SK-N-SH treated with all-trans-retinoic acid at 6 μM for 48 hours (cell line): ENCODE data around the gene SLC12A7.

Experiments used
- ATAC-seq: fragments of 200-7000 bp; cut with Tn5 transposase; 3 replicates; pipeline ENCODE4 v1.9.1; 2020; ENCODE audit warnings: mild to moderate bottlenecking, moderate library complexity
- ARNTL ChIP-seq: fragments of 450-650 bp; formaldehyde crosslinking; IDR thresholded peaks from 2 replicates; pipeline ENCODE4 v1.5.0; 2020; ENCODE audit warnings: low read depth, mild to moderate bottlenecking, moderate library complexity, borderline replicate concordance
- BACH2 ChIP-seq: fragments of 250-450 bp; sonication (Bioruptor Pico); IDR thresholded peaks from 2 replicates; pipeline ENCODE4 v1.9.0; 2021; ENCODE audit warnings: mild to moderate bottlenecking, borderline replicate concordance
- CSDC2 ChIP-seq: fragments of 250-450 bp; sonication (Bioruptor Pico); IDR thresholded peaks from 2 replicates; pipeline ENCODE4 v1.5.0; 2020; ENCODE audit warnings: mild to moderate bottlenecking, moderate library complexity
- CSRNP3 ChIP-seq: fragments of 250-450 bp; sonication (Bioruptor Pico); IDR thresholded peaks from 2 replicates; pipeline ENCODE4 v1.5.1; 2021; ENCODE audit warnings: mild to moderate bottlenecking, moderate library complexity
- ESRRG ChIP-seq: fragments of 250-450 bp; sonication (Bioruptor Pico); IDR thresholded peaks from 2 replicates; pipeline ENCODE4 v1.6.1; 2021; ENCODE audit warnings: mild to moderate bottlenecking
- GLIS3 ChIP-seq: fragments of 250-450 bp; sonication (Bioruptor Pico); IDR thresholded peaks from 2 replicates; pipeline ENCODE4 v1.5.0; 2020; ENCODE audit warnings: mild to moderate bottlenecking, moderate library complexity
- ISL1 ChIP-seq: fragments of 250-450 bp; sonication (Bioruptor Pico); IDR thresholded peaks from 2 replicates; pipeline ENCODE4 v2.1.2; 2022; ENCODE audit warnings: mild to moderate bottlenecking, moderate library complexity
- PATZ1 ChIP-seq: fragments of 250-450 bp; sonication (Bioruptor Pico); IDR thresholded peaks from 2 replicates; pipeline ENCODE4 v1.8.0; 2020; ENCODE audit warnings: mild to moderate bottlenecking, moderate library complexity, borderline replicate concordance
- POU6F1 ChIP-seq: fragments of 250-450 bp; sonication (Bioruptor Pico); IDR thresholded peaks from 2 replicates; pipeline ENCODE4 v1.8.0; 2021; ENCODE audit warnings: low read depth, mild to moderate bottlenecking, moderate library complexity, borderline replicate concordance
- PPARA ChIP-seq: fragments of 250-450 bp; sonication (Bioruptor Pico); IDR thresholded peaks from 2 replicates; pipeline ENCODE4 v1.5.0; 2020; ENCODE audit warnings: mild to moderate bottlenecking, borderline replicate concordance
- SNAI2 ChIP-seq: fragments of 250-450 bp; sonication (Bioruptor Pico); IDR thresholded peaks from 2 replicates; pipeline ENCODE4 v1.5.0; 2020; ENCODE audit warnings: mild to moderate bottlenecking, moderate library complexity
- TCF4 ChIP-seq: fragments of 250-450 bp; sonication (Bioruptor Pico); IDR thresholded peaks from 2 replicates; pipeline ENCODE4 v1.8.0; 2021; ENCODE audit warnings: mild to moderate bottlenecking, moderate library complexity, borderline replicate concordance
- TOX ChIP-seq: fragments of 250-450 bp; sonication (Bioruptor Pico); IDR thresholded peaks from 2 replicates; pipeline ENCODE4 v1.8.0; 2021; ENCODE audit warnings: mild to moderate bottlenecking, moderate library complexity, borderline replicate concordance
- TSHZ2 ChIP-seq: fragments of 250-450 bp; sonication (Bioruptor Pico); IDR thresholded peaks from 2 replicates; pipeline ENCODE4 v1.5.0; 2020; ENCODE audit warnings: mild to moderate bottlenecking, moderate library complexity
- ZC3H10 ChIP-seq: fragments of 250-450 bp; sonication (Bioruptor Pico); IDR thresholded peaks from 2 replicates; pipeline ENCODE4 v1.5.1; 2021; ENCODE audit warnings: mild to moderate bottlenecking, moderate library complexity
- ZFP30 ChIP-seq: fragments of 450-650 bp; formaldehyde crosslinking; IDR thresholded peaks from 2 replicates; pipeline ENCODE4 v1.5.0; 2022; ENCODE audit warnings: mild to moderate bottlenecking, moderate library complexity
- ZNF565 ChIP-seq: fragments of 450-650 bp; formaldehyde crosslinking; conservative IDR thresholded peaks from 2 replicates; pipeline ENCODE4 v1.5.0; 2020; ENCODE audit warnings: low read depth, mild to moderate bottlenecking, moderate library complexity
- ZNF70 ChIP-seq: fragments of 450-650 bp; formaldehyde crosslinking; IDR thresholded peaks from 2 replicates; pipeline ENCODE4 v1.5.0; 2020; ENCODE audit warnings: mild to moderate bottlenecking, moderate library complexity
- ZNF8 ChIP-seq: fragments of 450-650 bp; formaldehyde crosslinking; IDR thresholded peaks from 2 replicates; pipeline ENCODE4 v1.5.0; 2020; ENCODE audit warnings: mild to moderate bottlenecking, moderate library complexity

Gene SLC12A7

GRCh38 chr5:1058083-1058945, 53.5 kb downstream of the SLC12A7 start:
- no peak for TF ChIP-seq TSHZ2 (CRISPR knock-in tag)
- no peak for ATAC-seq

GRCh38 chr5:1057485-1058082, 54.3 kb downstream of the SLC12A7 start:
- TF ChIP-seq ARNTL (no peak), PPARA (CRISPR knock-in tag) (no peak), SNAI2 (CRISPR knock-in tag) (no peak), GLIS3 (no peak), CSRNP3 (CRISPR knock-in tag) (no peak), POU6F1 (CRISPR knock-in tag) (no peak), CSDC2 (CRISPR knock-in tag) (no peak), ZNF565 (CRISPR knock-in tag) (no peak), ZFP30 (CRISPR knock-in tag) (no peak)
- no peak for ATAC-seq

GRCh38 chr5:1056611-1057484, 55.0 kb downstream of the SLC12A7 start:
- ATAC-seq: no peak; the same call in 2 of the 3 replicates
- TF ChIP-seq TSHZ2 (CRISPR knock-in tag) (no peak), PATZ1 (CRISPR knock-in tag) (no peak), TCF4 (no peak), BACH2 (CRISPR knock-in tag) (no peak), ZNF70 (CRISPR knock-in tag) (no peak), ZC3H10 (CRISPR knock-in tag) (no peak), ZNF8 (CRISPR knock-in tag) (no peak), CSDC2 (CRISPR knock-in tag) (no peak), ESRRG (CRISPR knock-in tag) (no peak), ZNF565 (CRISPR knock-in tag) (no peak), ISL1 (CRISPR knock-in tag) (no peak), CSRNP3 (CRISPR knock-in tag) (no peak), ZFP30 (CRISPR knock-in tag) (no peak), TOX (CRISPR knock-in tag) (no peak)
